HG02840 (cell line): ENCODE results near the gene PIWIL4.
A peak's percentile ranks its signal among the peaks of the same experiment; 100 is the strongest.
"Not testable (repeated sequence)": the region's sequence is repeated elsewhere in the genome, so short reads cannot be mapped to it uniquely, and the experiment has no call there.

ENCODE experiments used
- ATAC-seq: cut with Tn5 transposase; IDR thresholded peaks from one replicate; pipeline ENCODE4 v1.9.1; 2021; ENCODE audit warnings: mild to moderate bottlenecking, moderate library complexity, moderate number of reproducible peaks; ENCODE audit not compliant: unreplicated experiment, low FRiP score

The PIWIL4 gene

DNA sequence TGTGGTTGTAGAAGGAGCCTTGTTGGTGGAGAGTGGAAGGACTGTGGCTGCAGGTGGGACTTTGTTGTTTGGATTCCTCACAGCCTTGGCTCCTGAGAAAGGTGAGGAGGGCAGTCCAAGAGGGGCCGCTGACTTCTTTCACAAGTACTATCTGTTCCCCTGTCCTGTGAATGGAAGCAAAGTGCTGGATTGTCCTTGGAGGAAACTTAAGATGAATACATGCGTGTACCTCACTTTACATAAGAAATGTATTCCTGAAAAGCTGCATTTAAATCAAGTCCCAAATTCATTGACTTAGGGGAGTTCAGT, 21.1 kb upstream of the PIWIL4 start:
- no peak for ATAC-seq

GRCh38 chr11:94546886-94547285, 20.3 kb upstream of the PIWIL4 start:
- ATAC-seq: no peak

GRCh38 chr11:94549146-94549545, 18.0 kb upstream of the PIWIL4 start:
- no peak for ATAC-seq

- ATAC-seq: no peak
Measured at GRCh38 chr11:94550513-94550912, 16.7 kb upstream of the PIWIL4 start.

- no peak for ATAC-seq
Measured at GRCh38 chr11:94553938-94554337, 13.2 kb upstream of the PIWIL4 start.

GRCh38 chr11:94555752-94556329, 11.3 kb upstream of the PIWIL4 start:
- not testable (repeated sequence) for ATAC-seq

- no peak for ATAC-seq
Measured at GRCh38 chr11:94557421-94557820, 9.7 kb upstream of the PIWIL4 start.

GRCh38 chr11:94557992-94558391, 9.2 kb upstream of the PIWIL4 start:
- no peak for ATAC-seq

DNA sequence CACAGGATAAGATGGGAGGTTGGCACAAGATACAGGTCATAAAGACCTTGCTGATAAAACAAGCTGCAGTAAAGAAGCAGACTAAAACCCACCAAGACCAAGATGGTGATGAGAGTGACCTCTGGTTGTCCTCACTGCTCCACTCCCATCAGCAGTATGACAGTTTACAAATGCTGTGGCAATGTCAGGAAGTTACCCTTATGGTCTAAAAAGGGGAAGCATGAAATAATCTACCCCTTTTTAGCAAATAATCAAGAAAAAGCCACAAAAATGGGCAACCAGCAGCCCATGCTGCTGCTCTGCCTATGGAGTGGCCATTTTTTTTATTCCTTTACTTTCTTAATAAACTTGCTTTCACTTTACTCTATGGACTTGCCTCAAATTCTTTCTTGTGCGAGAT, 8.7 kb upstream of the PIWIL4 start:
- ATAC-seq: no peak

DNA sequence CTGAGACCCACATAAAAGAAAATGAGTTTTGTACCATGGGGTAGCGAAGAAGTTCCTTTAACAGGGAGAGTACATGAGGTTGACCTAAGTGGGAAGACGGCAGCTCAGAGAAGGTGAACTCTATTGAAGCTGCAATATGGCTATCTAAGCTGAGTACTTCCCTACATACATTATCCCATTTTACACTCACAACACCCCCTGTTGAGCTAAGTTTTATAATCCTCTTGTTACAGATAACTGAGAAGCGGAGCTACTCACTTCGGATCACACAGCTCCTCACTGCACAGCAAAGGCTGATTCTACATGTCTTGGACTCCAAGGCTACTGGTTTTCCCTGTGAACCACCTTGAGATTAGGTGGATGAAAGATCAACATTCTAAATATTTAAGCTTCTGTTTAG, 8.2 kb upstream of the PIWIL4 start:
- no peak for ATAC-seq

DNA sequence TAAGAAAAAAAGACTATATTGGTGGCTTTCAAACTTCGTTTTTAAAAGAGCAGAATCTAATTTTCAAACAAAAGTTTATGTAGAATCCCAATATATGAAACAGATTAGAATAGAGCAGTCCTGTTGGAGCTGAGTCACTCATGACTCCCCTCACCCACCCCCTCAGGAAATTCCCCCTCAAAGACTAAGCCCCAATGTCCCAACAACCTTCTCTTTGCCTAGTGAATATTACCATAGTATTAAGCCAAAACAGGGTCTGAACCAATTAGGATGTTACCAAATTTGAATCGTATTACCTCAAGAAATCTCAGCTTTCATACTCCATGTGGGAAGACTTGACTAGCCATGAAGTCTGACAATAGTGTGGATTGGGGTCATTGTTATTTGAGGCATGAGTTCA, 7.8 kb upstream of the PIWIL4 start:
- no peak for ATAC-seq

DNA sequence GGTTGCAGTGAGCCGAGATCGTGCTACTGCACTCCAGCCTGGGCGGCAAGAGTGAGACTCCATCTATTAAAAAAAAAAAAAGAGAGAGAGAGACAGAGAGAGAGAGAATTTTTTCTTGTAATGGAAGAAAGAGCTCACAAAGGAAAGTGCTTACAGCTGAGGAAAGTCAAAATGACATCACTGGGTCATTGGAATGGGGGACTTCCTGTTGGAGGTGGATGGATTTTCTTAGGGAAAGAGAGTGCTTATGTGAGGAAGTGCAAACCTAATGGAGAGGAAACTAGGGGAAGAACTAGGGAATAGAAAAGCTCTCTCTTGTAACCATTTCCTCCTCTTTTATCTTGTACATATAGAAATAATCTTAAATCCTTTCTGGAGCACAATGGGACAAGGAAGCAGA, 6.3 kb upstream of the PIWIL4 start:
- no peak for ATAC-seq

DNA sequence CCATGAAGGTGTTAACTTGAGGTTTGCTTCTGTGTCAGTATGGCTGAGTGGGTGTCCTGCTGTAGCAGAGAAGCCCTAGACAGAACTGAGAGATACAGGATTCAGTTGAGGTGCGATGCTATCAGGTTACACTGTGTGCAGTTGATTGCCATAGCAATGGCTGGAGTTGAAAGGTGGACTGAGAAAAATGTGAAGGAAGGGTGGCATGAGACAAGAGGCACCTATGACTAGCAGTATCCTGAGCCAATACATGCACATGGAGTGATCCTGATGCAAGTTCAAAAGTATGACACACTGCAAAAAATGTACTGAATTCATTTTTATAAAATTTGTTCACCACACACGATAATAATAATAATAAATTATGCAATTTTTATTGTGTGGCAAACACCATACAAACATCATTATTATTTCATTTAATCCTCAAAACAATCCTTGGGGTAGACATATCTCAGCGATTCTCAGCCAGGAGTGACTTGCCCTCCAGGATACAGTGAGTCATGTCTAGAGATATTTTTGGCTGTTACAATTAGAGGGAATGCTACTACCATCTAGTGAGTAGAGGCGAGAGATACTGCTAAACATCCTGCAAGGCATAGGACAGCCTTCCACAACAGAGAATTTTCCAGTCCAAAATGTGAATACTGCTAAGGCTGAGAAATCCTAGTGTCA, 3.9 kb upstream of the PIWIL4 start:
- ATAC-seq: no peak

DNA sequence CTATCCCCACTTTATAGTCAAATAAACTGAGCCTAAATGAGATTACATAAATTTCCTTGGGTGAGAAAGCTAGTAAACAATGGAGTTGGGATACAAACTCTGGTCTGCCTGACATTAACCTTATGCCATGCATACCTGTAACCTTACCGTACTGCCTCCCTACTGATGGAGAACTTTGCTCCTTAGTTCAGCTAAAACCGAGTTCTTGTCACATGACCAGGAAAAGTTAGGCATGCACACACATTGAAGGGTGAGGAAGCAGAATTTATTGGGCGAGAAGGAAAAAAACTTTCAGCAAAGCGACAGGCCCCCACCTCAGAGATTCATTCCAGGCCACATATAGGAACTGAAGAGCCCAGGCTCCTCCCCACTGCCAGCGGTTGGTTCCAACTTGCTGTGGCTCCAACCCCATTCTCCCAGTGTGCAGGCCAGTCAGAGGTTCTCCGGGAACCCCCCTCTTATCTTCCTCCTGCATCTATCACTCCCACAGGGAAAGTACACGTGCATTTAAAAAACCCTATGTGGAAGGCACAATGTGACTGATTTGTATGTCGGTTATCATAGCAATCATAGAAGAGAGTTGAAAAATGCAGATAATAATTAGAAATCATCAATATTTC, 3.2 kb upstream of the PIWIL4 start:
- no peak for ATAC-seq

DNA sequence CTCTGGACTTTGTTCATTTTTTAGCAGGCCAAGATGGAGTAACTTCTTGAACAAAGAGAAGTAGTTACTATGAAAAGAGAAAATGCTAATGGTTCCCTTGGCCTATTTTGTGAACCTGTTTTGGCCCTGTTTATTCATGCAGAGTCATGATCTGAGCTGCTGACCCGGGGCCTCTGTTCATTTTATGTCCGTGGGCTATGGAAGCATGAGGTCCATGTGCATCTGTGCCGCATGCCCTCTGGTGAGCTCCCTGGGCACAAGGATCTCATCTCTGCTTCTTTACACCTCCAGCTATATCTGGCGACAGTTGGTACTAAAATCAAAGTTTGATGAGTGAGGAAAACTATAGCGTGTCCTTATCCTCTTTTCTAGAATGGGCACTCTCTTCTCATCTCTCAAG, 1.0 kb downstream of the PIWIL4 start:
- no peak for ATAC-seq

- ATAC-seq: no peak
Measured at GRCh38 chr11:94568717-94569116, 1.5 kb downstream of the PIWIL4 start.

- ATAC-seq: not testable (repeated sequence)
Measured at GRCh38 chr11:94572975-94573374, 5.8 kb downstream of the PIWIL4 start.

DNA sequence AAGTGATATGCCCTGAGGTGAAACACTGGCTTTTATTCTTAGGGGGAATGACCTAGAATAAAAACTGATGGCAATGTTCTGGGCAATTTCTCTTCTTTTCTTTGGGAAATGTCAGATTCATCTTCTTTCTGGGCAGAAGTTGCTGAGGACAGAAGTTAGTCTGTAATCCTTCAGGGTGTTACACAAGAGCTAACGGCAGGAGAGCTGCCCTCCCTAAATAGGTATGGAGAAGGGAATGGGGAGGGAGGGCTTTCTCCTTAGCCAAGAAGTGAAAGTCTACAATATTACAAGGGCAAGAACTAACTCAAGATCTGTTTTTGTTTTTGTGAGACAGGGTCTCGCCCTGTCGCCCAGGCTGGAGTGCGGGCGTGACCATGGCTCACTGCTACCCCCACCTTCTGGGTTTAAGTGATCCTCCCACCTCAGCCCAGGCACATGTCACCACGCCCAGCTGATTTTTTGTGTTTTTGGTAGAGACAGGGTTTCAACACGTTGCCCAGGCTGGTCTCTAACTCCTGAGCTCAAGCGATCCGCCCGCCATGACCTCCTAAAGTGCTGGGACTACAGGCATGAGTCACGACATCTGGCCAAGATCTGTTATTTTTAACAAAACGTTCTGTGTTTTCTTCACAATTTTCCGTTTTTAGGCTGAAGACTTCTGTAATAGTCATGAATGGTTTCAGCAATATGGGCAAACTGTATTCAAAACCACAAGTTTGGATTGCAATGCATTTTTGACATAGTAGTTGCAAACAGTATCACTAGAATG, 7.2 kb downstream of the PIWIL4 start:
- no peak for ATAC-seq

GRCh38 chr11:94576306-94576705, 9.1 kb downstream of the PIWIL4 start:
- no peak for ATAC-seq

DNA sequence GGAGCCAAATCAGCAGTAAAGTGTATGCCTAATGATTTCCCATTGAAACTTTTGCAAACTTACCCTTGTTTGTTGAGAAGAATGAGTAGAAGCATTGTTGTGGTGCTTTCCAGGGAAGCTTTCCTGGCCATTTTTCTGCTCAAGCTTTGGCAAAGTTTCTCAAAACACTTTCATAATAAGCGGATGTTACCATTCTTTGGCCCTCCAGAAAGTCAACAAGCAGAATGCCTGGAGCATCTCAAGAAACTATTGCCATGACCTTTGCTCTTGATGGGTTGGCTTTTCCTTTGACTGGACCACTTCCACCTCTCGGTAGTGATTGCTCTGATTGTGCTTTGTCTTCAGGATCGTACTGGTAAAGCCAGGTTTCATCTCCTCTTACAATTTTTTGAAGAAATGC, 10.7 kb downstream of the PIWIL4 start:
- ATAC-seq: no peak

DNA sequence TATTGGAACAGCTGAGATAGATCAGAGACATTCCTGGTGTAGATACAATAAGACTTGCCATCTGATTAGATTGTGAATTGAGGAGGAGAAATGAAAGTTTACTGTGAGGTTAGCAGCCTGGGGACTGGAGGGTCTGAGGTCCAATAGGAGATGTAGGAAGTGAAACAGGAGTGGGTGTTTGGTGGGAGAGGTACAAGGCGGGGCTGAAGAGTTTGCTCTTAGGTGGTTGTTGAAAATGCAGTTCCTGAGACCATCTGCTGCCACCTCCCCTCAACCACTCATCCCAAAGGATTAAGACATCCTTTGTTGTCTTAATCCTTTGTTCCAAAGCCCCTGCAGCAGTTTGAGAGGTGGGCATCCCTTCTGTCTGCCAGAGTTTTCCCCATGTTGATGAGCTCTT, 14.8 kb downstream of the PIWIL4 start:
- ATAC-seq: peak; percentile 59
